HG03342 (cell line): ENCODE results near the gene CYBRD1.
"Not testable (repeated sequence)": the region's sequence is repeated elsewhere in the genome, so short reads cannot be mapped to it uniquely, and the experiment has no call there.

ENCODE experiments used
- ATAC-seq: cut with Tn5 transposase; IDR thresholded peaks from one replicate; pipeline ENCODE4 v1.9.1; 2021; ENCODE audit warnings: mild to moderate bottlenecking, moderate library complexity; ENCODE audit not compliant: unreplicated experiment

The CYBRD1 gene, protein sequence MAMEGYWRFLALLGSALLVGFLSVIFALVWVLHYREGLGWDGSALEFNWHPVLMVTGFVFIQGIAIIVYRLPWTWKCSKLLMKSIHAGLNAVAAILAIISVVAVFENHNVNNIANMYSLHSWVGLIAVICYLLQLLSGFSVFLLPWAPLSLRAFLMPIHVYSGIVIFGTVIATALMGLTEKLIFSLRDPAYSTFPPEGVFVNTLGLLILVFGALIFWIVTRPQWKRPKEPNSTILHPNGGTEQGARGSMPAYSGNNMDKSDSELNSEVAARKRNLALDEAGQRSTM

DNA sequence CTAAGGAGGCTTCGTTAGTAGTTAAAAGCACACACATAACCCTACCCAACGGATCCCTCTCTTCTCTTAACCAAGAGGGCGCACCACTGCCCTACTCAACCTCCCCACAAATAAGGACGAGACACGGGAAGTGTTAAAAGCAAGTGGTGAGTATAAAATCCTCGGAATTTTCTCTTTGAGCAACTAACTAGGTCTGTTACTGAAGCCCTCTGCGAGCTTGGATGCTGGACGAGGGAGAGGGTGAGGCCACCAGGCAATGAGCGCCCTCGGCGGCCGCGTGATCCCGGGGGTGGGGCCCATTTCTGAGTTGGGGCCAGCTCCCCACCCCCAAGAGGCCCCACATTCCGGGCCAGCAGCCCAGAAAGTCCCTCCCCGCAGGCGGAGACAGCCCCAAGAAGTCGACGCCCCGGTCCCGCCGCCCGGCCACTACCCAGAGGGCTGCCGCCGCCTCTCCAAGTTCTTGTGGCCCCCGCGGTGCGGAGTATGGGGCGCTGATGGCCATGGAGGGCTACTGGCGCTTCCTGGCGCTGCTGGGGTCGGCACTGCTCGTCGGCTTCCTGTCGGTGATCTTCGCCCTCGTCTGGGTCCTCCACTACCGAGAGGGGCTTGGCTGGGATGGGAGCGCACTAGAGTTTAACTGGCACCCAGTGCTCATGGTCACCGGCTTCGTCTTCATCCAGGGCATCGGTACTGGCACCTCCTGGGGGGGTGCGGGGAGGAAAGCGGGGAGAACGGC lies at the start of gene CYBRD1:
Gene CYBRD1, plus strand, starts transcription at position 423 of the 736 bp plus-strand sequence. Its CDS starts 72 bp downstream, at position 495.
- ATAC-seq, result peak; percentile 52

DNA sequence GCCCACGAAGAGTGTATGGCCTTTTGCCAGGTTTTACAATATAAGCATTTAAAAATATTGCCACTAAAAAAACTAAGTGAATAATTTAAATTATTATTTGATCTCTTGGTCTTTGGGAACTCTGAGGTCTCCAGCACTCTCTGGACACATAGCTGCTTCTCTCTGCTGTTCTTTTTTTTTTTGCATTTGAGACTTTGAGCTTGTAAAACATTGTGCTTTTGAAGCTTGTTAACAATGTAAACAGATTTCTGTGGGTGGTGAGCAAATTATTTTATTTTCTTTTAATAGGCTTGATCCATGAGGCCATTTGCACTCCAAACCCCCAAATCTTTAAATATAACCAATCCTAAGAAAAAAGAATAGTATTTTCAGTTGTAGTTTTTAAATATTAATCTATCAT lies 46.3 kb upstream of the CYBRD1 start:
- no peak for ATAC-seq

DNA sequence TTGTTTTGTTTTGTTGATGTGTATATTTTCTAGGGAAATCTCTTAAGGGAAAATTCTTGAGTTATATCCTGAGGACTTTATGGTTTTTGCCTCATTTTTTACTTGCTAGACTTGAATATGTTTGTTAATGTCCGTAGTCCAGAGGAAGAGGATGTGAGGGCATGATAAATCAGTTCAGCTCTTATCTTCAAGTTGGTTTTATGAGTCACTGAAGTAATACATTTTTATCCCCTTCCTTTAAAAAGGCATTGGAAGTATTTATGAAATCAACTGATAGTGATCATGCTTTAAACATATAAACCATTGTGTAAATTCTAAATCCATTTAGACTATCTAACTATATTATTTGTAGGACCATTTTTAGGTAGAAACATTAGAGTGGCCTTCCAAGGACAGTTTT lies 43.9 kb upstream of the CYBRD1 start:
- ATAC-seq, result no peak

DNA sequence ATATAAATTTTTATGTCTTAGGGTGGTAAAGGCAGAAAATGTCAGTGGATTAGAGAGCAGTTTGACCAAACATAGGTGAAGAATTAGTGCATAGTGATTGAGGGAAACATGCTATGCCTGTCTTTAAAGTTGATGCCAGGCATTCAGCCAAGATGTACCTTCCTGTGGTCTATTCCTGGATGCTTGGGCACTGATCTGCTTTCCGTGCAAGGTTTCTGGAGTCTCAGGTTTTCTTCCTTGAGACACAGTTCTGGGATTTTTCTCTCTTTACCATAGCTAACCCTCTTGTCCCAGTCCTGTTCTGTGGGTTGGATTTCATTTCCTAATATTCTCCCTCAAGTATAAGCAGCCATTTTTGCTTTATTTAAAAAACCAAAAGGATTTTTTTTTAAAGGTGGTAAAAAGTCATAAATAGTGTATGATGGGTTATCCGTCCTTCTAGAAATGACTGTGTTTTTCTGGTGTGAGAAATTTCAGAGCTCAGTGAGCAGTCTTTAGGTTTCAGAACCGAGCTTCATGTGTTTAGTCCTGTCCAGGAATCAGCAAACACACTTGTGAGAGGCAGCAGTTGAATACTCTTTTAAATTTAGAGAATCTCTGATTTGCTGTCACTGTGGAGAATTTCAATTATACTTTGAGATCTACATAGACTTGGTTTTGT lies 43.0 kb upstream of the CYBRD1 start:
- ATAC-seq, result peak; percentile 52

DNA sequence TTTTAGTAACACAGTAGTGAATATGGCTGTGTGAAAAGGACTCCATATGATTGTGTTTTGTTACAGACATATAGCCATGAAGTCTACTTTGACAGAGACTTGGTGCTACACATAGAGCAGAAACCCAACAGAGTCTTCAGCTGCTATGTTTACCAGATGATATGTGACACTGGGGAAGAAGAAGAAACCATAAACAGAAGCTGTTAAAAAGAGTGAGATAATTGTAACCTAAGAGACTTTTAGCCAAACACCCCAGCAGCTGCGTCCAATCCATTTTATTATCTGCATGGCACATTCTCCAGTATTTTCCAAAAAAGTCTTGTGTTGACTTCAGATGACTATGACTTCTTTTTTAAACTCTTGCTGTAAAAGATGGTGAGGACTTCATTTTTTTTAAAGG lies 41.4 kb upstream of the CYBRD1 start:
- ATAC-seq, result no peak

DNA sequence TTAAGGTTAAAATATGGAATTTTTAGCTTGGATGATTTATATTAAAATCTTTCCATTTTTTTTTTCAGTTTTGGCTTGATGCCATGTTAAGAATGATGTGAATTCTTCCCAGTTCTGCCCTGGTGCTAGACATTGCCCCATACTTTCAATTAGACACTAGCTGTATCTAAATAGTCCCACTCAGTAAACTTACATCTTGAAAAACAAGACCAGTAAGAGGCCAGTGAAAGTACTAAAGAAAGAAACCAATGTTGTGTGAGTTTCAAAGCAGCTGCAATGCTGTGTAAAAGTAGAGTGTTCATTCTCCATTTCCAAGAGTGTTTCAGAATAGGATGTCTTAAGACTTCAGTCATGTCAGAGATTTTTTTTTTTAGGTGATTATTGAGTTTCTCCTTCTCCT lies 40.0 kb upstream of the CYBRD1 start:
- no peak for ATAC-seq

DNA sequence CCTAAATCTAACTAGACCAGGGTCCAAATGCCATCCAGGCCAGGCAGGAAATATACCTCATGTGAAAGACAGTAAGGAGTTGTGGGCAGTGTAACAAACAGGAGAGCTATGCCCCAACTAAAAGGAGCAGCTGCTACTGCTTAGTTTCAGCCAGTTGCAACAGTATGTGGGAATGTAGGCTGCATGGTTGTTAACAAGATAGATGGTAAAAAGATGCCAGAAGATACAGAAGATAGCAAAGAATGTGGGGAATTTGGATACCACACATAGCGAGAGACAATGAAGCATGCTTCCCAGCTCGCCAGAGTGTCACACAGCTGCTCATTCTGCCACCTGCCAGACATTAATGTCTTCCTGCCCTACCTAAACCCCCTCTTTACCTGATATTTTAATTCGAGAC lies 39.4 kb upstream of the CYBRD1 start:
- no peak for ATAC-seq

DNA sequence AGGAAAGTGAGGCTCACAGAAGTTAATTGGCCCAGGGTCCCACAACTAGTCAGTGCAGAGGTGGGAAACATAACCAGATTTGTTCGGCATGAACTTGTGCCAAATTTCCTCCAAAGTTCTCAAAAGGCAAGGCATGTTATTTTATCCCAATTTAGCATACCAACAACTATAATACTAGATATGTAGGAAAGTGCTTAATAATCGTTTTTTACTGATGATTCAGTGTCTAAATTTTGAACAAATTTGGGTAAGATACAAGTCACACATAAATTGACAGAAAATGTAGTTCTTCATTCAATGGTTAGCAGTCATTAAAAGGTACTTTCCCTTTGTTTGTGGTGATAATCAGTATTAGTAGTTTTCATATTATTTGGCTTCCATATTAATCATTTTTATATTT lies 38.5 kb upstream of the CYBRD1 start:
- no peak for ATAC-seq

DNA sequence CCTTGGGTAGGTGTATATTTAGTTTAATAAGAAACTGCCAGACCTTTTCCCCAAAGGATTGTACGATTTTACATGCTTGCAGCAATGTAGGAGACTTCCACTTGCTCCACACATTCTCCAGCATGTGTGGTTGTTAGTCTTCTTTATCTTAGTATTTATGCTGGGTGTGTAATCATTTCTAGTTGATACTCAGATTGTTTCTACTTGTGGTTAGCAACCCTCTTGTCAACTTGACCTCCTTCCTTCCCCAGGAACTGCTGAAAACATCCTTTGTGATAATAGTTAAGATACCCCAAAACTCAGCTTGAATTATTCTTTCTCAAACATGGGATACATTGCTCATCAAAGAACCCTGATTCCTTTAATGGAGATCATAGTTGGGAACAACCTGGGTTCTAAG lies 37.2 kb upstream of the CYBRD1 start:
- ATAC-seq, result no peak

DNA sequence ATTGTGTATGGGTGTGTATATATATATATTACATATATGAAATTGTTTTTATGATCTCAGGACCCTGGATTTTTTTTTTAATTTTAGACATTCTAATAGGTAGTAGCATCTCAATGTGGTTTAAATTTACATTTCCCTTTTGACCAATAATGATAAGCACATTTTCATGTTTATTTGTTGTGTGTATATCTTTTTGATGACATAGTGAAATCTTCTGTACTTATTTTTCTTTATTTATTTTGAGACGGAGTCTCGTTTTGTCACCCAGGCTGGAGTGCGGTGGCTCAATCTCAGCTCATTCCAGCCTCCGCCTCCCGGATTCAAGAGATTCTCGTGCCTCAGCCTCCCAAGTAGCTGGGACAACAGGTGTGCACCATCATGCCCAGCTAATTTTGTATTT lies 35.1 kb upstream of the CYBRD1 start:
- no peak for ATAC-seq

DNA sequence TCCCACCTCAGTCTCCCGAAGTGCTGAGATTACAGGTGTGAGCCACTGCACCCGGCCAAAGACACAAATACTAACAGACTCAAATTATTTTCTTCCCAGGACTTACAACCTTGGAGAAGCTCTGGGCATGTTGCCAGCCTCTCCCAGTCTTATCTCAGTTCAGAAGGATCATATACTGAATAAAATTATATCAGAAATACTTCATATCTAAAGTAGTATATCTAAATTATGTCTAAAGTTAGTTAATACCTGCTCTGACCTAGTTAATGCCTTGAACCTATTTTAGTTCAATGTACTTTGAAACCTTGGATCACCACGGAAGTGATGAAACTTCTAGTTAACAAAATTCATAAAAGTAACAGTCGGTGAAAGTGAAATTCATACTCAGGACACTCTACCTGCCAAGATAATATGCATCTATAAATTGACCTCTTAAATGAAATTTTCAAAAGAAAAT lies 34.4 kb upstream of the CYBRD1 start:
- no peak for ATAC-seq

DNA sequence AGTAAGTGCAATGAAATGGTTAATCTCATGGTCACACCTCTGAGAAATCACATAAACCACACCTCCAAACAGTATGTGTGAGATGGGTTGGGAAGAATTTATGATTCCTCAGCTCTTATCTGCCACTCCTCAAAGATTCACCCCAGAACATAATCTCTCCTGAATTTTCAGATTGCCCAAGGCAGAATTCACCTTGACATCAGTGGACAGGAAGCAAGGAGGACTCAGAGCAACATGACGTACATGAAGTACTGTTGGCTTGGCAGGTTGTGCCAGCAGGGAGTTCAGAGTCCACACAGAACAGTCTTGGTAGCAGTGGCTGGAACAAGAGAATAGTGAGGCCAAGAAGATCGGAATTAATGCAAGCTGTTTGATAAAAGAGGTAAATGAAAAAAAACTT lies 31.7 kb upstream of the CYBRD1 start:
- ATAC-seq, result no peak

DNA sequence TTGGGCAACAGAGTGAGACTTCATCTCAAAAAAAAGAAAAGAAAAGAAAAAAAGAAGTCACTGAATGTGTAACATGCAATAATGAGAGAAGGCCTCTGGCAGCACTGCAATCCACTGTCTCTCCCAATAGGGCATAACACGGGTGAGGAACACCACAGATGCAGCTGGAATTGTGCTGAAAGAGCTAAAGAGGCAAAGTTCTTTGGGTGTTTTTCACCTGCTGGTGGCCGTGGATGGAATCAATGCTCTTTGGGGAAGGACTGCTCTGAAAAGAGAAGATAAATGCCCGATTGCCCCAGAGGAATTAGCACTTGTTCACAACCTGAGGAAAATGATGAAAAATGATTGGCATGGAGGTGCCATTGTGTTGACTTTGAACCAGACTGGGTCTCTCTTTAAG lies 31.0 kb upstream of the CYBRD1 start:
- no peak for ATAC-seq

DNA sequence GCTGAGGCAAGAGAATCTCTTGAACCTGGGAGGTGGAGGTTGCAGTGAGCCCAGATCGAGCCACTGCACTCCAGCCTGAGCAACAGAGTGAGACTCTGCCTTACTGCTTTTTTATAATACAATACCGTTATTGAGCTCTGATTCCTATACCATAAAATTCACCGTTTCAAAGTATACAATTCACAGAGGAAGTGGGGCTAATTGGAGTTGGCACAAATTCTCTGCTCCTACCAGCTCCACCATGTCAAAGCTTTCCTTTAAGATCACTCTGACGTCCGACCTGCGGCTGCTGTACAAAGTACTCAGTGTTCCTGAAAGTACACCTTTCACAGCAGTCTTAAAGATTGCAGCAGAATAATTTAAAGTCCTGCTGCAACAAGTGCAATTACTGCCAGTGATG lies 29.6 kb upstream of the CYBRD1 start:
- no peak for ATAC-seq

DNA sequence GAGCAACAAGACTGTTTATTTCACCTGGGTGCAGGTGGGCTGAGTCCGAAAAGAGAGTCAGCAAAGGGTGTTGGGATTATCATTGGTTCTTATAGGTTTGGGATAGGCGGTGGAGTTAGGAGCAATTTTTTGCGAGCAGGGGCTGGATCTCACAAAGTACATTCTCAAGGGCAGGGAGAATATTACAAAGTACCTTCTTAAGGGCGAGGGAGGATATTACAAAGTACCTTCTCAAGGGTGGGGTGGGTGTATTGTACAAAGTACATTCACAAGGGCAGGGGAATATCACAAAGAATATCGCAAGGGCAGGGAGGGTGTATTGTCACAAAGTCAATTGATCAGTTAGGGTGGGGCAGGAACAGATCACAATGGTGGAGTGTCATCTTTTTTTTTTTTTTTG lies 24.6 kb upstream of the CYBRD1 start:
- ATAC-seq, result not testable (repeated sequence)

DNA sequence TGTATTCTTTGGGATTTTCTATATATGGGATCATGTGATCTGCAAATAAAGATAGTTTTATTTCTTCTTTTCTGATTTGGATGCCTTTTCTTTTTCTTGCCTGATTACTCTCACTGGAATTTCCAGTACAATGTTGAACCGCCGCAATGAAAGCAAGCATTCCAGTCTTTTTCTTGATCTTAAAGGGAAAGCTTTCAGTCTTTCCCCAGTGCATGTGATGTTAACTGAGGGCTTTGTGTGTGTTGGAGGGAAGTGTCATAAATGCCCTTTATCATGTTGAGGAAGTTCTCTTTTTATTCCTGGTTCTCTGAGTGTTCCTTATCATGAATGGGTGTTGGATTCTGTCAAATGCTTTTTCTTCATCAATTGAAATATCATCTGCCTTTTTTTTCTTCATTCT lies 16.9 kb upstream of the CYBRD1 start:
- ATAC-seq, result no peak

DNA sequence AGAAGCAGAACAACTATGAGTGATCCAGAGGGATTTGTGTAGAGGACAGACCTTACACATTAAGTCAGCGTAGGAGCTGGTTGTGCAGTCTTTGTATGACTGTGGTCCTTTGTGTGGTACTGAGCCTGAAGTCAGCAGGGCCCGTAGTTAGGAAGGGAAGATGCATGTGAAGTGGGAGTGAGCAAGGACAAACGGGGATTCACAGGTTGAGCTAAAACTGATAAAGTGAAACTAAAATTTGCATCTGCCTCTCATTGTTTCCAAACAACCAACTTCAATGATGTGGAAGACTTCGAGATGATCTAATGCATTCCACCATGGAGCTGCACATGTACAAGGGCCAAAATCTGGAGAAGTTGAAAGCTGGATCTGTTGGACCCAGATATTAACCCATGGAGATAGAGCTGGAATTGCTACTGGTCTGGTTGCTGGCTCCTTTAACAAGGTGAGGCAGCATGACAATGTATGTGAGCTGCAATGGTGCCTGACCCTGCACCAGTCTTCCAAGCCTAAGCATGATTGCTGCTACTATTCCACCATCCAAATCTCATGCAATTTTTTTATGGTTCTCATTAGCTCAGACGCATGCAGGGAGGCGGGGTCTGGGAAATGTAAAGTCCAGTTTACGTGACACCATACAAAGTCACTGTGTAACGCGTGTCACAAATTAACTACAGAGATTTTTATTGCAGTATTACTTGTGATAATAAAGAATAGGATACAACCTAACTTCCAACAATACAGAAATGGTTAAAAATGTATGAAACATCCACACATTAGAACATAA lies 12.1 kb upstream of the CYBRD1 start:
- peak; percentile 79 for ATAC-seq

DNA sequence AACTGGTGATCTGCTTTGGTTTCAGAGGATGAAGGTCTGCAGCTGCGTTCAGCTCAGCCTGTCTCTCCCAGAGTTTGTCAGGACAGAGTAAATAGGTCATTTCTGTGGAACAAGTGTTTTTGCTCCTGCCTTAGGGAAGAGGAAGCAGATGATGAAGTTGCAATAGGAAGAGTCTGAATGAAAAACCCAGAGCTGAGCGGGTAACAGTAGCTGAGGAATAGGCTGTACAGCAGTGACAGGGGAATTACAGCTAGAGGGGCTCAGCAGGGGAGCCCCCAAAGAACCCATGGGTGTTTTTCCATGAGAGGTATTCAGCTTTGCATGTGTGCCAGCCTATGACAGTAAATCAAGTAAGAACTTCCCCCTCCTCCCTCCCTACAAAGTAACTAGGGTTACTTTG lies 10.3 kb upstream of the CYBRD1 start:
- no peak for ATAC-seq

DNA sequence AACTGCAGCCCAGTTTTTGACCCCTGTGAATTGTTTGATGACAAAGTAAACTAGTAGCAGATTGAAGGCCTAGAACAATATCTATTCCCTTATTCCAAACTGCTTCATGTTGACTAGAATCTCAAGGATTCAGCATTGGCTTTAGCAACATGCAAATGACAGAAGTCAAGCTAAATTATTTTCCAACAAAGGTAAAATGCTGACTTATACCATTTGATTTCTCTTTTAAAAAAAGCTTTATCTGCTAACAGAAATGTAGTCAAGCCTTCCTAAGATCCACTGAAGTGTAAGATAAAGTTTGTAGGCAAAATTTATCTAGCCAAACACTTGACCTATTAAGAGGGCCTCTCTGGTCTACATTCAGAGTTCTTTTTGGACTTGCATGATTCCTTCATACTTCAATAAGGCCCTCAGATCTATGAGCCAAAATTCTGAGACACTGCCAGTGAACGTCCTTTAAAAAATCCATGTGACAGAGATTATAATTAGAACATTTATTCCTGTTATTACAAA lies 9.5 kb upstream of the CYBRD1 start:
- ATAC-seq, result no peak

DNA sequence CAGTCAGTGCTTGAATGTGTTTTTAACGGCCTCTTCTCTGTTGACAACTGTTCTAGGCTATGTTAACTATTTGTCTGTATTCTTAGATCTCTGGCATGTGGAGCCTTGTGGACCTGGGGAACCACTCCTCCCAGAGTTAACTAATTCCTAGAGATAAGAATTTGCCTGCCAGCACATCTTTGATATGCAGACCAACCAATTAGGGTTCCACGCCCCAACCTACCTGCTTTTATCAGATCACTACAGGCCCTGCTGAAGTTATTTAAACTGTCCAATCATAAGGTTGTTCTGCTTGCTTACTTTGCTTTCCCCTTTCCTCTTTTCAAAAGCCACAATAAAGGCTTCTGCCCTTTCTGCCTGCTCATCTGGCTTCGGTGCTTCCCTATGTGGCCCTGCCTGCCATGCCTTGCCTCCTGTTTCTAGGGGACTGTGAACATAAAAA lies 8.5 kb upstream of the CYBRD1 start:
- ATAC-seq, result no peak
